CD4-positive, alpha-beta T cell treated with Interleukin-12 subunit alpha and Interleukin-12 subunit beta, for 1 hour (primary cell): ENCODE data around the gene COQ2.
"Not testable (repeated sequence)": the region's sequence is repeated elsewhere in the genome, so short reads cannot be mapped to it uniquely, and the experiment has no call there.

Experiments used
- DNase-seq: peaks from one replicate; pipeline ENCODE4 v3.0.0-alpha.2; 2020

The COQ2 gene

DNA sequence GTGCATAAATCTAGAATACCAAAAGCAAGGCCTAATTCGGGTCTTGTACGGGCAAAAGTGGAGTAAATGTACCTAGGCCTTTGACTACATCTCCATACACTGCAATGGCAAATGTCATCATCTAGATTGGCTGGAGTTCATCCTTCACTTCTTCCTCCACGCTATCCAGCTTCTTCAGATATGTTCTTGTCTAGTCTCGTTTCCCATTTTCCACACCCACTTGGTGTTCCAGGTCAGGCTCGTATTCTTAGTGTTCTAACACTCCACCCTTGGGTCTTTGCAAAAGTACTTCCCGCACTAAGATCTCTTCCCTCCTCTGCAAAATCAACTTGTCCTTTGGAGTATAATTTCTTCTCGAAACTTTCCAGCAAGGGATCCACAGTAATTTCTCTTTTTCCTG, 1.4 kb downstream of the COQ2 start:
- no peak for DNase-seq

DNA sequence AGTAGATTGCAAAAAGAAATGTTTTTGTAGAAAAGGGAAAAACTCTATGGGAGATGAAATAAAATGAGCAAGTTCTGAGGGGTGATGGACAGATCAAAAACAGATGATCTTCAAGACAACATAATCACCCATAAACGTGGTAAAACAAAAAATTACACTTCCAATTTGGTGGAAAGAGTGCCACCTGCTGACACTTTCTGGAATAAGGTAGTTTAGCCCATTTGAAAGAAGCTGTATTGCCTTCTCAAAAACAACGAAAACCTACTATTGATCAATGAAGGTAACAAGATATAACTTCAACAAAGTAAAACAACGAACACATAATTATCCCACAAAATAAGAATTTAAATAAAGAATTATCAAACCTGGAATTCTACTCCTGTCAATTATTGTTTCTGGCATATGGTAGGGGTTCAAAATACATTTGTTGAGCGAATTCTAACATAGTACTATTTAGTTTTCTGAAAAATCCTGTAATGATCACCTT, 2.5 kb downstream of the COQ2 start:
- DNase-seq: peak; percentile 79

GRCh38 chr4:83281307-83281706, 3.3 kb downstream of the COQ2 start:
- peak; percentile 12 for DNase-seq

- DNase-seq: peak; percentile 24
These were observed 8.1 kb downstream of the COQ2 start for GRCh38 chr4:83276299-83277040.

DNA sequence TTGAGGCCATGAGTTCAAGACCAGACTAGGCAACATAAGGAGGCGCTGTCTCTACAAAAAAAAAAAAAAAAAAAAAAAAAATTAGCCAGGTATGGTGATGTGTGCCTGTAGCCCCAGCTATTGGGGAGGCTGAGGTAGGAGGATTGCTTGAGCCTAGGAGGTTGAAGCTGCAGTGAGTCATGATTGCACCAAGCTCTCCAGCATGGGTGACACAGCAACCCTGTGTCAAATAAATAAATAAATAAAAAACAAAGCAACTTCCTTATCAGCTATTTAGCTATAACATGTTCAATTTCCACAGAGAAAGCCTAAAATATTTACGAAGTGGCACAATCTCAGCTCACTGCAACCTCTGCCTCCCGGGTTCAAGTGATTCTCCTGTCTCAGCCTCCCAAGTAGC, 10.7 kb downstream of the COQ2 start:
- not testable (repeated sequence) for DNase-seq

DNA sequence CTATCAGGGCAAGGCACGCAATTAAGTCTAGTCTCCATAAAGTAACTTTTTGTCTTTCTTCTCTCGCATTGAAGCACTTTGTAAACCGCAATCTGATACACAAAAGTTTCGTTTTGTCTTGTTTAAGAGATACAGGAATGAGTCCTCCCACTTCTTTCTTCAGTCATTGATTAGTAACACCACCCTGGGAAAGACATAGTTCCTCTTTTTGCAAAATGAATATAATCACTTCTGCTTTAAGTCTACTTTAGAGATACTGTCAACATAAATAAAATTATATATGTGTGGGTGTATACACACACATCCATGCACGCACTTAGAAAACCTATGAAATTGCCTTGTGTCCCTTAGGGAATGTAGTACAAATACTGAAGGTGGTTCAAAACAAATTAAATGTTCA, 11.7 kb downstream of the COQ2 start:
- no peak for DNase-seq

DNA sequence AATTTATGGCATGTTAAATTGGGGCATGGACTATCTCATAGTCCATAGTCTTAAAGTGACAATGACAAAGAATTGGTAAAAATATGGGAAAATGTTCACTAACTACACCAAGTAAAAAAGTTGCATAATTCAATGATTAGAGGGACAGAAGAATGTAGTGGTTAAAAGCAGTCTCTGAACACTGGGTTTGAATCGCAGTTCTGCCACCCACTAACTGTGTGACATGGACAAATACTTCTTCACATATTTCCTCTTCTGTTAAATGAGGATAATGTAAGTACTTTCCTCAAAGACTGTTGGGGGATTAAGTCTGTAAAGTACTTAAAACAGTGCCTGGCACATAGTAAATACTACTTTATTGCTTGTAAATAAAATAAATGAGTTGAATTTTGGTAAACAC, 15.3 kb downstream of the COQ2 start:
- no peak for DNase-seq

GRCh38 chr4:83268491-83268890, 16.1 kb downstream of the COQ2 start:
- DNase-seq: no peak

DNA sequence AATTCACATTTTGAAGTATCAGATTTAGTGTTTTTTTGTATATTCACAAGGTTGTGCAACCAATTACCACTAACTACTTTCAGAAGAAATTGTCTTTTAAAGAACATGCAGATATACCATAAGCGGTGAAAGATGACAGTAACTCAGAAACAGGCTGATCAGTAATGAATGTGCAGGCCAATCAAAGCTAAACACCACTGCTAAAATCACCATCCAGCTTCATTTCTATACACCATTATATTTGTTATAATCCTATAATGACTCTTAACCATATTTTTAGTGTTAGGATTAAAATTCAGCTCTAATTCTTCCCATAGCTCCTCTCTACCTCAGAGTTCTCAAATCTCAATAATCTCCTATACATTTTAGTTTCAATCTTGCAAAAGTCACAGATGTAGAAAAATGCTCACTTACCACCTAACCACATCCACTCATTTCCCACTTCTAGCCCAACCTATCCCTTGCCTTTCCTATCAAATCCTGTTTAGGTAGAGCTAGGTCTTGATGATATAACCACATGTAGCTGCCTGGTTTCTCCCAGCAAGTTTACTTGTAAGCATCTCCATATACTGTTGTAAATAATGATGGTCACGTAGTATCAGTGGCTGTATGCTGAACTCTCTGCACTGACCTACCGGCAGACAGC, 16.6 kb downstream of the COQ2 start:
- DNase-seq: no peak

GRCh38 chr4:83267121-83267829, 17.3 kb downstream of the COQ2 start:
- DNase-seq: no peak

- DNase-seq: peak; percentile 20
These were observed 17.9 kb downstream of the COQ2 start for GRCh38 chr4:83266689-83267088.

- DNase-seq: no peak
These were observed 21.5 kb downstream of the COQ2 start for GRCh38 chr4:83263106-83263505.

- DNase-seq: no peak
These were observed 21.9 kb downstream of the COQ2 start for GRCh38 chr4:83262682-83263081.

- DNase-seq: no peak
These were observed 23.3 kb downstream of the COQ2 start for GRCh38 chr4:83261307-83261706.

- DNase-seq: no peak
These were observed 25.0 kb downstream of the COQ2 start for GRCh38 chr4:83259586-83259985.

DNA sequence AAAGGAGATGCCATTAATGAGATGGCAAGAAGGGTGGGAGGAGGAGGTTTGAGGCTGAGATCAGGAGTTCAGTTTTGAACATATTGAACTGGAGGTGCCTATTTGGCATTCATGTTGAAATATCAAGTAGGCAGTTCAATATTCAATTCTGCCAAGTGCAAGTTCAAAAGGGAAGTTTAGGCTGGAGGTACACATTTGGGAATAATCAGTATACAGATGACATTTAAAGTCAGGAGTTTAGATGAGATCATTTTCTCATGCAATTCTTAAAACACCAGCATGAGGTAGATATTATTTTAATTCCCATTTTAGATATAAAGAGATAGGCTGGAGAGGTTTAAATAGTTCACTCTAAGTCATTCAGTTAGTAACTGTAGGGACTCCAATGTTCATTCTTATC, 26.1 kb downstream of the COQ2 start:
- no peak for DNase-seq

GRCh38 chr4:83257811-83258210, 26.8 kb downstream of the COQ2 start:
- DNase-seq: no peak

DNA sequence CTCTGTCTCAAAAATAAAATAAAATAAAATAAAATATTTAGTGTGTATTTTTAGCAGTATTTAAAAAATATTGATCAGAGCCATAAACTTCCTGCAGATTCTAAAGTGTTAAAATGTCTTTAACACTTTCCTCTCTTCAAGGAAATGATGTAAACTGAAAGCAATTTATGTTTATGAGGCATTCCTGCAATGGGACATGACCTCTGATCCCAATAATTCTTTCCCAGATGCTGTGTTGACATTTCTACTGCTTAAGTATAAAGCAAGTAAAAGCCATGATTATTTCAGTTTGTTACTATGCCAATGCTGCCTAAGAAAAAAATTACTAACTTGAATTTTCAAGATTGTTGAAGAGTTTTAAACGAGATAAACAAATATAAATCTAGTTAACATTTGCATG, 29.0 kb downstream of the COQ2 start:
- DNase-seq: no peak

DNA sequence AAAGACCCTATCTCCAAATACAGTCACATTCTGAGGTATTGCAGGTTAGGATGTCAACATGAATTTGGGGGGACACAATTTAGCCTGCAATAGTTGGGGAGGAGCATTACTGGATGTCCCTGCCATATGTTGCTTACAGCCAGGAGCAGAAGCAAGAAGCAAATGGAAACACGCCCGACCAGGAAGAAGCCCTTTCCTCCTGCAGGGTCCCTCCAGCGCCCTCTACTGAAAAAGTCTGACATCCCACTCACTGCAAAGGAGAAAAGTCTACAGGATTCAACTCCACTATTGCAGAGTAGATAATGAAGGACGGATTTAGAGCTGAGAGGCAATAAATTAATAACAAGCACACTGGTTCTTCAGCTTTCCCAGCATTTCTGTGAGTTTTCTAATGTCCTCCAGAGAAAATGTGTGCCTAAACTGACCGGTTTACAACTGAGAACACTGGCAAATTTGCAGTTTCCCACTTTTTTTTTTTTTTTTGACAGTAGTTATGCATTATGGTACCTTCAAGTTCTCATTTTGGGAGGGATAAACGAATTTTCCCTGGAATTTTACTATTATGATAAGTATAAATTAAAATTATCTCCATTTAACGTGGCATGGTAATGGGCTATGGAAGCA, 31.7 kb downstream of the COQ2 start:
- DNase-seq: peak; percentile 83

GRCh38 chr4:83251447-83251830, 33.2 kb downstream of the COQ2 start:
- DNase-seq: no peak

DNA sequence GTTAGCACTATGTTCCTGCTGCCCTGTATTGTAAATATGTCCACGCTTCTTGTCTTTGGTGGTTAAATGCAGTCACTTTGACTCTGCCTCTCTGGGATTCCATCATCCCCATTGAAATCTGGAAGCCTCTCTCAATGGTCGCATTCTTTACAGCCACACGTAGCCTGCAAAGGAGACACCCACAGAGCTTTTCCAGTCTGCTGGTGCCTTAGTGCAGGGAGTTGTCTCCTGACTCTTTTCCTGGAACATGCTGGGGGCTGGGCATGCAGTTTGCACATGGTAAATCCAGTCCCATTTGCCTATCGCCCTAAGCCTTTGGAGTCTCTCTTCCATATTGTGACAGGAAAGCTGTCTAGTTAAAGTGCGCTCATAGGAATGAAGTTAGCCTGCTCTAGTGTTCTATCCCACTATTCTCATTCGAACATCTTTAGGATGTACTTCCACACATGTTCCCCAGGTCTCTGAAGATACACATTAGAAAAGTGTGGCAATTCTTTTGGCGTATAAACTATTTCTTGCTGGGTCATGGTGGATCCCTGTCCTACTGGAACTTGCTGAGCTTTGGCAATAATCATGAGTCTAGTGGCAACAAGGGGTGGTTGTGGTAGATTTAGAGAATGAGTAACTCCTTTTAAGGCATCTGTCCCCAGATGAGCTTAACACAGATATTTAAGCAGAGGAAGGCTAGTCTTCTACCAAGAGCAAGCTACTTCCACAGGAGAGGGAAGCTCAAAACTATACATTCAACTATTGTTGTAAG, 33.7 kb downstream of the COQ2 start:
- DNase-seq: no peak

DNA sequence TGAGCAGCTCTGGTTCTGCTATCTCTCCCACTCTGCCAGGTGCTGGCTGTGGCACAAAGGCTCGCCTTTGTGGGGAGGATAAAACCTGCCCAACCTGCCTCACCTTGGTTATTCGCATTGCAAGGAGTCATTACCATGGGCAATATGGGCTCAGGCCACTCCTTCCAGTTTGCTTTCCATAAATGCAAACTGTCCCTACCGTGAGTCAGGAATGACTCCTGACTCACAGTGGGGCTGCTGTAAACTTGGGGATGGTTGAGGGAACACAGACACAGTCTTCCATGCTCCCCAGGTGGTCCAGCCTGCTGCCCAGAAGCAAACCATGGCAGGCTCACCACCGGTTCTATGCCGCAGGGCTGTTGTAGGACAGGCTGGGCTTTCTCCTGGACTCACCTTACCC, 36.1 kb downstream of the COQ2 start:
- no peak for DNase-seq
